HG03469 (cell line): ENCODE data around the gene IGSF3.
A peak's percentile ranks its signal among the peaks of the same experiment; 100 is the strongest.

ENCODE experiments used
- ATAC-seq: cut with Tn5 transposase; IDR thresholded peaks from one replicate; pipeline ENCODE4 v1.9.1; 2021; ENCODE audit warnings: mild to moderate bottlenecking, moderate library complexity, moderate number of reproducible peaks; ENCODE audit not compliant: unreplicated experiment

IGSF3 gene

DNA sequence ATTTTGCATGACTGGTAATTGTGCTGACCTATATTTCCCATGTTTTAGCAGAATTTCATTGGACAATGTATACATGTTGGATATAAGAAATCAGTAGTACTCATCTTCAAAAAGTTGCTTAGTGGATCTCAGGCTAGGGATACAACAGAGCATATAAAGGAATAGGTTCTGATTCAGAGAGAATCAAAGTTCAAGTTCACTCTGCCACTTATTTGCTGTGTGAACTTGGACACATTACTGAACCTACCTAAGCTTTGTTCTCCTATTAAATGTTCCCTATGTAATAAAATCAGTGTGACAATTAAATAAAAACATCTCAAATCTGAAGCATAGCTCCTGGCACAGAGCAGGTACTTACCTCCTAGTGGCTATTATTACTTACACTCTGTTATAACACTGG, 106.0 kb downstream of the IGSF3 start:
- no peak for ATAC-seq

- no peak for ATAC-seq
These were observed 106.6 kb downstream of the IGSF3 start for GRCh38 chr1:116560704-116561490.

DNA sequence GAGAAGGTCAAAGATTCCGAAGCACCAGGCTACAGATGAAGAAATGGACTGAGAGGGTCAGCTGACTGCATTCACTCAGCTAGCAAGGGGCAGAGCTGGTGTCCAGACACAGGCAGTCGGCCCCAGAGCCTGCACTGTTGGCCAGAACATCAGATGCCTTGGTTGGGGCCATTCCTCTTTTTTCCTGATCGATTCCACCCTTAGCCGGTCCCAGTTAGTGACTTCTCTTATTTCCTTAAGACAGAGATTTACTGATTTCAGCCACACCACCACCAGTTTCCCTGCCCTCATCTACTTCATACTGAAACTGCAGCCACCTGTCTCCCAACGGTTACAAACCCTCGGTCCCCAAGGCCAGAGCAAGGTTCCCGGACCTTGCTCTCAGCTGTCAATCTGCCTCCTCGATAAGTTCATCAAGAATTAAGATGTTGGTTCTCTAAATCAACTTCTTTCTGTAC, 108.2 kb downstream of the IGSF3 start:
- ATAC-seq, result no peak

- no peak for ATAC-seq
These were observed 109.0 kb downstream of the IGSF3 start for GRCh38 chr1:116558571-116558970.

DNA sequence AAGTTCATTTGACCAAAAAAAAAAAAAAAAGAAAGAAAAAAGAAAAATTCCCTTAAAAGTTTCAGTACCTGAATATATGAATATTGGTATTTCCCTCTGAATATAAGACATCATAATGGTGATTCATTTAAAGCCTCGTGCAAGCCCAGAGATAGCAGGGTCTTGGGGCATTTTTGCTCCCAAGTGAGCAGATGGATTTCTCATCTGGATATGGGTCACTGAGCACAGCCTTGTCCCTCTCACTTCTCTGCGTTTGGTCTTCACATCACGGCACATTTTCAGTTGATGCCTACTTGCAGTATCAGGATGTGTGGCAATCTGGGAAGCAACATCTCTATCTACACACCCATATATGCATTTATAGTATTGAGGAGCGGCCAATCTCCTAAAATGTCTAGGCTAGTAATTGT, 109.4 kb downstream of the IGSF3 start:
- ATAC-seq, result peak; percentile 20

- no peak for ATAC-seq
These were observed 110.1 kb downstream of the IGSF3 start for GRCh38 chr1:116557323-116557878.

GRCh38 chr1:116556289-116557006, 111.1 kb downstream of the IGSF3 start:
- ATAC-seq, result no peak

DNA sequence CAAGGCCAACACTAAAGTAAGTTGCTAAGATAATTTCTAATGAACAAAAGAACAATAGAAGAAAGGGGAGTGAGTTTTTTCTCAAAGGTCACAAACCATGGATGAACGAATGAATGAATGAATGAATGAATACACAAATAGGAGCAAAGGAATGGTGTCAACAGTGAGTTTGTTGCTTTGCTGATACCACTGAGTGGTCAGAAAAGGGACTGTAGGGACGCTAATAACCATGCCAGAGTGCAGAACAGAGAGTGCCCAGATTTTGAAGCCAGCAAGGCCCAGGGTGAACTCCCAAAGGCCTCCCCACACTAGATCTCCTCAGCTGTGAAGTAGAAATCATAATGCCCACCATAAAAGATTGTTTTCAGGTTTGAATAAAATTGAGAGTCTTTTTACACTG, 112.6 kb downstream of the IGSF3 start:
- ATAC-seq, result no peak

- ATAC-seq, result no peak
These were observed 114.0 kb downstream of the IGSF3 start for GRCh38 chr1:116553386-116554115.

DNA sequence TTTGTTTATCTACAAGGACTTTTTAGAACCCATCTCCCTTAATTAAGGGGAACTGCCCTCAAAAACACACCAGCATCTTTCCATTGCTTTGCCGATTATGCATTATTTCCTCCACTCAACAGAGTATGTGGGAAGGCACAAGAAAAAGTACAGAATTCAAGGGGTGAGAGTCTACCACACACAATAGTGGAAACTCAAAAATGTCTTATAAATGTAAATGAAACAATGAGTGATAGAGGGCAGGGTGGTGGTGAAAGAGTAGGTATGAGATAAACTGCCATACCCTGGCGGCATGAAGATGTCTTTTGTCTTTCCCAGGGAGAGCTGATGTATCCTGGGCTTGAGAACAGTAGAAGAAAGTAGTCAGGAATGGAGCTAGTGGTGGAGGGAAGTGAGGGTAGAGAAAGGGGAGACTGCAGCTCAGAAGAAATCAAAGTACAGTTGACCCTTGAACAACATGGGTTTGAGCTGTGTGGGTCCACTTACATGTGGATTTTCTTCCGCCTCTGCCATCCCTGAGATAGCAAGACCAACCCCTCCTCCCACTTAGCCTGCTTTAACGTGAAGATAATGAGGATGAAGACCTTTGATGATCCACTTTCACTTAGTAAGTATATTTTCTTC, 121.1 kb downstream of the IGSF3 start:
- no peak for ATAC-seq

DNA sequence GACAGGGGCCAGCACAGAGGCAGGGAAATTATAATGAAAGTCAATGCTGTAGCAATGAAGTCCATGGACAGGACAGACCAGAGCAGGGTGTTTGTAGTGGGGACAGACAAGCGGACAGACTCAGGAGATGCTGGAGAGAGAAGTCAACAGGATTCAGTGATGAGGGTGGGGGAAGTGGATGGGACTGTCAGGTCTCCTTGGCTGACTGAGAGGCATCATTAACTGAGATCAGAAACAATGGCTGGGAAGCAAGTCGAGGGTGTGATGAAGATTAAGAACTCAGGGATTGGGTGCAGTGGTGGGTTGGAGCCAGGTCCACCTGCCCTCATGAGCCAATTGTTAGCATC, 122.2 kb downstream of the IGSF3 start:
- no peak for ATAC-seq

GRCh38 chr1:116544588-116545358, 122.8 kb downstream of the IGSF3 start:
- ATAC-seq, result no peak

GRCh38 chr1:116540088-116540487, 127.4 kb downstream of the IGSF3 start:
- ATAC-seq, result peak; percentile 34

GRCh38 chr1:116538544-116538943, 129.0 kb downstream of the IGSF3 start:
- peak; percentile 77 for ATAC-seq

DNA sequence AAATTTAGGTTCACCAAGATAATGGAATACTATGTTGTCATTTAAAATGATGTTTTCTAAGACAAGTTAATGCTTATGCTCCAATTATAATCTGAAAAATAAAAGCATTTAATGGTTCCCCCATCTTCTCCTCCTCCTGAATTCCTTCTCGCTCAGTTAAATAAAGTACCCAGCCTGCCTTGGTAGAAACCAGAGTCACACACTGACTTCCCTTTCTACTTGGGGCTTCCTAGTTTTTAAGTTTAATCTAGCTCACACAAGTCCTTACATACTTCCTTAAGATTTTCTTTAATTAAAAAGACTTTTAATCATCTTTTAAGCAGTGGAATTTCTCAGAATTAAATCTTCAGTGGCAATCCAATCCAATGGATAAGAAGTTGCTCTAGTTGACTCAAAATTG, 129.6 kb downstream of the IGSF3 start:
- no peak for ATAC-seq

DNA sequence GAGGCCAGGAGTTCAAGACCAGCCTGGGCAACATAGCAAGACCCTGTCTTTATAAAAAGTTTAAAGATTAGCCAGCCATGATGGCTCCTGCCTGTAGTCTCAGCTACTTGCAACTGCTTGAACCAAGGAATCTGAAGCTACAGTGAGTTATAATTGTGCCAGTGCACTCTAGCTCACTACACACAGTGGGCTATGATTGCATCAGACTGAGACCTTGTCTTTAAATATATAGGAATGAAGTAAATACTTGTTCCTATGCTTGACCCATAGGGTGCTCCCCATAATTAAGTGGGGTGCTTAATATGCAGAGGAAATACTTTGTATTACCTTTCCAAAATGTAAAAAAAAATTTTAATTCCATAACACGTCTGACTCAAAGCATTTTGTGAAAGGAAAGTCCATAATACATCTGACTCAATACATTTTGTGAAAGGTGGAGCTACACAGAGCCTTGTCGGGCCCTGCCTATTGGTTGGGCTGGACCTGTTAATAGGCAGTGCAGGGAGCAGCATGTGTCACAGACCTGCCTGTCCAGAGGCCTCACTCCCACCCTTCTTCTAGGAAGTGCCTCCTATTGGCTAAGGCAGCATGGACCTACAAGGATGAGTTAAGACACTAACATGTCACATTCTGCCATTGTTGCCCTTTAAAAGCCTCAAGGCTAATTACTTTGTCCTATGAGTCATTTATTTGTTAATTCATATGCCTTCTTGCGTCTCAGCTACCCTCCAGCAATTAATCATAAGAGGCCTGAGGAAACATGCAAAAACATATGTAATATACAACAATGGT, 130.3 kb downstream of the IGSF3 start:
- ATAC-seq, result no peak

- ATAC-seq, result no peak
These were observed 133.4 kb downstream of the IGSF3 start for GRCh38 chr1:116534014-116534739.

DNA sequence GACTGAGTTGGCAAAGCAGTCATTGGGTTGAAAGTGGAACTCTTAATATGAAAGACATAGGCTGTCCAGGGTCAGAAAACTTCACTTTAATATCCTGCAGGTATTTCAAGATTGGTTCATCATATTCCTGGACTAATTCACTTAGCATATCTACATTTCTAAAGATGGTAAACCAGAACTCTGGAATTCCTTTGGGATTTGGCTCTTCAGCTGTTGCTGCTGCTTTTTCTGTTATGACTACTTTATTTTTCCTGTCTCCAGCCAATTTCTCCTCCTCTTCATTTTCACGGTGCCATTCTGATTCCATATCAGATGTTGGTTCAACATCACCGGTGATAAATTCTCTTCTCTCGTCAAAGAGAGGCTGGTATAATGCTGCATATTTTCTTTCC, 134.1 kb downstream of the IGSF3 start:
- no peak for ATAC-seq
